Breast epithelium (tissue), 3 donors: ENCODE measurements around the gene EPB41L2.

Source experiments
- CTCF ChIP-seq, 3 donors: fragments of 450-650 bp; IDR thresholded peaks; one replicate each; pipeline ENCODE4 v1.5.1; 2016 to 2017; ENCODE audit warnings: antibody characterized with exemption in 3 of 3, mild to moderate bottlenecking in 3 of 3, moderate library complexity in 3 of 3
- POLR2A ChIP-seq: fragments of 450-650 bp; IDR thresholded peaks from one replicate; pipeline ENCODE4 v1.6.1; 2016; ENCODE audit warnings: antibody characterized with exemption, mild to moderate bottlenecking, moderate library complexity
- POLR2AphosphoS5 ChIP-seq, 3 donors: sonication (generic); formaldehyde crosslinking; IDR thresholded peaks; one replicate each; pipeline ENCODE4 v1.6.1; 2017; ENCODE audit warnings: antibody characterized with exemption in 3 of 3

- TF ChIP-seq CTCF (IDR thresholded peaks at IDR 0.05) (no peak), POLR2A (no peak), POLR2AphosphoS5 (IDR thresholded peaks at IDR 0.05) (no peak)
Measured at GRCh38 chr6:130982941-130983456, 80.0 kb downstream of the EPB41L2 start.
